ENCODE measurements around the gene TIMM17B. TPM values are rescaled to one million over a fixed set of nuclear protein-coding genes. Genes with fewer than 3 reads are reported as not detected.

TIMM17B gene
- total and polyA plus RNA-seq, 2 of the 8 experiments (the other 6 are each of a cell fraction or from before 2014, with no cell fraction given): 77.8 to 246 TPM

DNA sequence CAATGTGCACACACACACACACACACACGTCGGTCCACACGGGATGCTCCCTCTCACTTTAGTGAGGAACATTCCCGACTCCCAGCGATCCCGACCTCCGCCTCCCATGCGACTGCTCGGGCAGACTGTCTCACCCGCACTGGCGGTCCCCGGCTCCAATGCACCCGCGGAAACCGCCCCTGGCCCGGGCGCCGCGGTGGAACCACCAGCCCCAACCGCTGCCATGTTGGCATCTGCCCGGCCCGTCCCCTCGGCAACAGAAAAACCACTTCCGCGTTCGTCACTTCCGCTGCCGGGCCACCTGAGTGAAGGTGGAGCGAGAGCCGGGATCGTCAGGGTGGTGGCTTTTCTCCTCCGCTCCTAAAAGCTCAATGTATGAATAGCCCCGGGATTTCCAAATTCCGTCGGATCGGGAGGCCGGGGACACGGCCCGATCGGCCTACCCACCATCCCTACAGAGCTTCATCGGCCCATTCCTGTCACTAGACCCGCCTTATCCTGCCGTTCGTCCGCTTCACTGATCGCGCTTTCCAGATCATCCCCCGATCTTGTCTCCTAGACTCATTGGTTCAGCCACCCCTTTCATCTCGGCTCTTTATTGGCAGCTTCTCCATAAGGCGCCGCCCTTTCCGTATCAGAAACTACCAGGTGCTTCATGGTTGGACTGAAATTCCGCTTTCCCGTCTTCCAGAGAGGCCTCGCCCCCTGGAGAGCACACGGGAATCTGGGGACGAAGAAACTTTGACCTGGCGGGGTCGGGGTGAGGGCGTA is 14.0 kb upstream of the TIMM17B start, which contains the start of gene SLC35A2:
Gene SLC35A2 (minus strand): TSS at position 235 of the 771 bp plus-strand sequence. CDS start 10 bp downstream, at position 225.
- no peaks in the 10 kb centered on the region; a peak in 1 of 4 replicates for H3K9me3 ChIP-seq (ENCODE audit: insufficient read depth in 2 of 2, low read depth in 1 of 2, low read length in 1 of 2)
- no peak within 1 kb of the TSS for H3K23ac ChIP-seq (ENCODE audit: insufficient read length)
- H2BK120ac ChIP-seq (replicated peaks; ENCODE audit: low read depth, low read length): no peak within 1 kb of the TSS
- peak within 1 kb of the TSS; percentile 91 for H4K5ac ChIP-seq (ENCODE audit: insufficient read length, low read depth, low read length)
- peak within 1 kb of the TSS; percentile 75; the same call in 1 of the 2 replicates for H3K27ac ChIP-seq (ENCODE audit: low read depth, low read length)
- WGBS, 2 experiments (ENCODE audit: extremely low coverage in 1 of 2, insufficient coverage in 1 of 2, insufficient read length in 1 of 2, insufficient replicate concordance in 2 of 2, low coverage in 1 of 2, low lambda C conversion rate in 2 of 2, missing lambda C conversion rate in 1 of 2): 1% methylated on average over 27 of the region's 60 CpGs; no CpG with 5 or more reads in 1 of the 2 experiments
- H3K4me3 ChIP-seq (ENCODE audit: extremely low read depth in 1 of 4, insufficient read depth in 2 of 4, low read depth in 3 of 4, low read length in 4 of 4): peak within 1 kb of the TSS; percentile 62 to 94 (median 80)
- no peak within 1 kb of the TSS for H3K14ac ChIP-seq (ENCODE audit: insufficient read length)
- CTCF ChIA-PET (ENCODE audit: partially characterized antibody): interaction anchor here (0.6 to 1.4 kb wide), 4 partner anchors 16 to 129 kb away, joined by 3 to 4 read pairs (median 3); no protein-coding TSS in a partner anchor
- peaks cover 0 to 4% (median 3%) of the 10 kb centered on the region in 4 experiments; a peak in 5 of 7 replicates for H3K4me1 ChIP-seq (replicated peaks in 1 of 4; ENCODE audit: control insufficient read depth in 3 of 4, insufficient read depth in 4 of 4, low read length in 3 of 4)
- H3K27me3 ChIP-seq (replicated peaks in 1 of 4; ENCODE audit: control insufficient read depth in 3 of 4, extremely low read depth in 1 of 4, insufficient read depth in 3 of 4, low read length in 3 of 4): no peaks in the 10 kb centered on the region
- H3K4ac ChIP-seq (replicated peaks; ENCODE audit: insufficient read length, low read depth, low read length): no peak within 1 kb of the TSS
- H3K79me2 ChIP-seq (ENCODE audit: control insufficient read depth in 1 of 2, insufficient read depth in 2 of 2, low read length in 2 of 2): peaks cover 0 to 34% of the 10 kb centered on the region in 2 experiments; a peak in 2 of 4 replicates
- H2BK20ac ChIP-seq (ENCODE audit: low read length): no peak within 1 kb of the TSS
- no peak within 1 kb of the TSS for H2AFZ ChIP-seq (ENCODE audit: low read length)
- H2BK5ac ChIP-seq (ENCODE audit: low read depth, low read length): peak within 1 kb of the TSS; percentile 52; the same call in 1 of the 2 replicates
- POLR2A ChIA-PET (ENCODE audit: partially characterized antibody): interaction anchor here (0.6 to 30.9 kb wide), 24 partner anchors 9 to 276 kb away, joined by 3 to 572 read pairs (median 4); partner anchors contain the start of genes ERAS, KCND1, OTUD5 and PQBP1
- peak within 1 kb of the TSS; percentile 86 for H3K56ac ChIP-seq (replicated peaks; ENCODE audit: insufficient read length, low read depth, low read length)
- peak within 1 kb of the TSS; percentile 65 to 71 for H3K4me2 ChIP-seq (ENCODE audit: insufficient read depth in 1 of 2, low read depth in 2 of 2, low read length in 2 of 2)
- H4K20me1 ChIP-seq (replicated peaks in 1 of 2; ENCODE audit: control insufficient read depth in 1 of 2, insufficient read depth in 2 of 2, low read length in 2 of 2): peaks cover 10 to 14% of the 10 kb centered on the region in 2 experiments
- H4K8ac ChIP-seq (ENCODE audit: extremely low read depth, insufficient read depth, low read length): no peak within 1 kb of the TSS
- peak; percentile 88 for FAIRE-seq
- peak in 1 of 2 experiments; percentile 85 for DNase-seq (ENCODE audit: low read depth in 1 of 2, low spot score in 2 of 2)
- H3K36me3 ChIP-seq (ENCODE audit: control insufficient read depth in 2 of 4, insufficient read depth in 4 of 4, low read length in 3 of 4): peaks cover 11 to 38% (median 27%) of the 10 kb centered on the region in 4 experiments; a peak in 7 of 8 replicates
- H4K91ac ChIP-seq (replicated peaks; ENCODE audit: insufficient read length, low read length): no peak within 1 kb of the TSS
- no peak within 1 kb of the TSS for H2BK15ac ChIP-seq (ENCODE audit: low read length)
- no peak within 1 kb of the TSS for H2AK5ac ChIP-seq (ENCODE audit: low read depth, low read length)
- H3K9ac ChIP-seq (replicated peaks in 1 of 4; ENCODE audit: extremely low read depth in 1 of 4, low read depth in 3 of 4, low read length in 3 of 4): peak within 1 kb of the TSS; percentile 59 to 77 (median 61)
- H3K23me2 ChIP-seq (ENCODE audit: low read depth, low read length): no peaks in the 10 kb centered on the region
- no peak within 1 kb of the TSS; the same call in 1 of the 2 replicates for H2BK12ac ChIP-seq (ENCODE audit: low read depth, low read length)
- no peak within 1 kb of the TSS; the same call in 1 of the 2 replicates for H3K18ac ChIP-seq (ENCODE audit: extremely low read depth, low read length)
- no peaks in the 10 kb centered on the region; the same call in 1 of the 2 replicates for H3K79me1 ChIP-seq (ENCODE audit: low read depth, low read length)
- no peak for TF ChIP-seq RBBP5 (IDR thresholded peaks at IDR 0.05; ENCODE audit: borderline replicate concordance, low read depth, low read length)
- TF ChIP-seq PHF8 (conservative IDR thresholded peaks at IDR 0.05; ENCODE audit: low read depth, low read length): peak; percentile 44; the same call in 1 of the 2 replicates
- 0 out of 2 replicates have a peak, but pooled peaks have one; percentile 4 for TF ChIP-seq TCF12 (IDR thresholded peaks at IDR 0.05; ENCODE audit: low read depth, low read length)
- TF ChIP-seq GABPA (IDR thresholded peaks at IDR 0.05; ENCODE audit: borderline replicate concordance, insufficient read depth, low read length): peak; percentile 80; the same call in 1 of the 2 replicates
- peak; percentile 56; the same call in 1 of the 2 replicates for TF ChIP-seq SP4 (IDR thresholded peaks at IDR 0.05; ENCODE audit: low read length)
- TF ChIP-seq POLR2AphosphoS5 (IDR thresholded peaks at IDR 0.05; ENCODE audit: low read depth, low read length): peak; percentile 84
- TF ChIP-seq CREB1 (IDR thresholded peaks at IDR 0.05): peak; percentile 85
